Measurements from ENCODE around the gene CLSTN2.

Gene CLSTN2

GRCh38 chr3:140273542-140274195 is 338.7 kb downstream of the CLSTN2 start:
- CTCF ChIA-PET, result no interaction called here
- DNase-seq (ENCODE audit: extremely low spot score), result no peak
- TF ChIP-seq HDGF (IDR thresholded peaks at IDR 0.05; ENCODE audit: borderline replicate concordance), result no peak
- POLR2A ChIA-PET, result no interaction called here

GRCh38 chr3:140274429-140274828 is 339.4 kb downstream of the CLSTN2 start:
- POLR2A ChIA-PET, result no interaction called here
- no peak for TF ChIP-seq FOXA1 (IDR thresholded peaks at IDR 0.05)
- no peak for TF ChIP-seq FOXM1 (IDR thresholded peaks at IDR 0.05; ENCODE audit: borderline replicate concordance)
- TF ChIP-seq LEF1 (IDR thresholded peaks at IDR 0.05; ENCODE audit: borderline replicate concordance), result no peak
- no peak for TF ChIP-seq NFRKB (IDR thresholded peaks at IDR 0.05)
- no peak for TF ChIP-seq SUZ12 (IDR thresholded peaks at IDR 0.05)
- TF ChIP-seq L3MBTL2 (conservative IDR thresholded peaks at IDR 0.05), result no peak
- no peak for TF ChIP-seq FOXK2 (IDR thresholded peaks at IDR 0.05)
- DNase-seq (ENCODE audit: extremely low spot score), result no peak
- CTCF ChIA-PET, result interaction anchor here (1.5 kb wide), 1 partner anchor 23 kb away, joined by 3 read pairs; no protein-coding TSS in a partner anchor

GRCh38 chr3:140276703-140277102 is 341.7 kb downstream of the CLSTN2 start:
- DNase-seq (ENCODE audit: extremely low spot score), result peak; percentile 28

GRCh38 chr3:140277886-140278285 is 342.9 kb downstream of the CLSTN2 start:
- DNase-seq (ENCODE audit: extremely low spot score), result no peak
- CTCF ChIA-PET, result no interaction called here
- TF ChIP-seq ZNF384 (IDR thresholded peaks at IDR 0.05), result no peak
- TF ChIP-seq NFRKB (IDR thresholded peaks at IDR 0.05), result no peak
- TF ChIP-seq FOXA1 (IDR thresholded peaks at IDR 0.05), result no peak
- TF ChIP-seq FOXK2 (IDR thresholded peaks at IDR 0.05), result no peak
- TF ChIP-seq HDGF (IDR thresholded peaks at IDR 0.05; ENCODE audit: borderline replicate concordance), result no peak
- TF ChIP-seq L3MBTL2 (conservative IDR thresholded peaks at IDR 0.05), result no peak
- no peak for TF ChIP-seq PKNOX1 (IDR thresholded peaks at IDR 0.05)
- TF ChIP-seq SP1 (IDR thresholded peaks at IDR 0.05), result no peak
- TF ChIP-seq FOXM1 (IDR thresholded peaks at IDR 0.05; ENCODE audit: borderline replicate concordance), result no peak
- no peak for TF ChIP-seq CTBP1 (IDR thresholded peaks at IDR 0.05; ENCODE audit: borderline replicate concordance)
- no peak for TF ChIP-seq ARNT (IDR thresholded peaks at IDR 0.05)
- TF ChIP-seq ELF4 (IDR thresholded peaks at IDR 0.05), result no peak
- no peak for TF ChIP-seq BHLHE40 (IDR thresholded peaks at IDR 0.05; ENCODE audit: borderline replicate concordance)
- TF ChIP-seq TARDBP (IDR thresholded peaks at IDR 0.05), result no peak
- TF ChIP-seq SUZ12 (IDR thresholded peaks at IDR 0.05), result no peak
- POLR2A ChIA-PET, result no interaction called here

More at GRCh38 chr3:140276703-140277102, 341.7 kb downstream of the CLSTN2 start:
- TF ChIP-seq HDGF (IDR thresholded peaks at IDR 0.05; ENCODE audit: borderline replicate concordance), result no peak
- no peak for TF ChIP-seq SUZ12 (IDR thresholded peaks at IDR 0.05)
- no peak for TF ChIP-seq SP1 (IDR thresholded peaks at IDR 0.05)
- CTCF ChIA-PET, result interaction anchor here (1.1 kb wide), 1 partner anchor 15 kb away, joined by 4 read pairs; no protein-coding TSS in a partner anchor
- POLR2A ChIA-PET, result no interaction called here

GRCh38 chr3:140284372-140284771 is 349.4 kb downstream of the CLSTN2 start:
- ChIA-PET POLR2A (no interaction called here), CTCF (no interaction called here)
- no peak for DNase-seq (ENCODE audit: extremely low spot score)
- no peak for TF ChIP-seq FOXM1 (IDR thresholded peaks at IDR 0.05; ENCODE audit: borderline replicate concordance)

- ChIA-PET CTCF (no interaction called here), POLR2A (no interaction called here)
- no peak for DNase-seq (ENCODE audit: extremely low spot score)
- TF ChIP-seq SP1 (IDR thresholded peaks at IDR 0.05) (no peak), PKNOX1 (IDR thresholded peaks at IDR 0.05) (no peak), CTBP1 (IDR thresholded peaks at IDR 0.05; ENCODE audit: borderline replicate concordance) (no peak), ELF4 (IDR thresholded peaks at IDR 0.05) (no peak), BHLHE40 (IDR thresholded peaks at IDR 0.05; ENCODE audit: borderline replicate concordance) (no peak), L3MBTL2 (conservative IDR thresholded peaks at IDR 0.05) (no peak), LEF1 (IDR thresholded peaks at IDR 0.05; ENCODE audit: borderline replicate concordance) (no peak), SUZ12 (IDR thresholded peaks at IDR 0.05) (no peak)
Measured at GRCh38 chr3:140285380-140285779, 350.4 kb downstream of the CLSTN2 start.

- CTCF ChIA-PET, result no interaction called here
- POLR2A ChIA-PET, result no interaction called here
- DNase-seq (ENCODE audit: extremely low spot score), result no peak
- TF ChIP-seq ELF4 (IDR thresholded peaks at IDR 0.05) (no peak), SP1 (IDR thresholded peaks at IDR 0.05) (no peak), BHLHE40 (IDR thresholded peaks at IDR 0.05; ENCODE audit: borderline replicate concordance) (no peak), HDGF (IDR thresholded peaks at IDR 0.05; ENCODE audit: borderline replicate concordance) (no peak), TARDBP (IDR thresholded peaks at IDR 0.05) (no peak), NFRKB (IDR thresholded peaks at IDR 0.05) (no peak), FOXK2 (IDR thresholded peaks at IDR 0.05) (no peak), LEF1 (IDR thresholded peaks at IDR 0.05; ENCODE audit: borderline replicate concordance) (no peak), FOXA1 (IDR thresholded peaks at IDR 0.05) (no peak), SUZ12 (IDR thresholded peaks at IDR 0.05) (no peak), ZNF384 (IDR thresholded peaks at IDR 0.05) (no peak), CTBP1 (IDR thresholded peaks at IDR 0.05; ENCODE audit: borderline replicate concordance) (no peak), FOXM1 (IDR thresholded peaks at IDR 0.05; ENCODE audit: borderline replicate concordance) (no peak), ARNT (IDR thresholded peaks at IDR 0.05) (no peak), L3MBTL2 (conservative IDR thresholded peaks at IDR 0.05) (no peak), PKNOX1 (IDR thresholded peaks at IDR 0.05) (no peak)
Measured at GRCh38 chr3:140288595-140288994, 353.6 kb downstream of the CLSTN2 start.

Data from HEK293T (cell line).